ENCODE results near the gene ZNF839.

Gene ZNF839

DNA sequence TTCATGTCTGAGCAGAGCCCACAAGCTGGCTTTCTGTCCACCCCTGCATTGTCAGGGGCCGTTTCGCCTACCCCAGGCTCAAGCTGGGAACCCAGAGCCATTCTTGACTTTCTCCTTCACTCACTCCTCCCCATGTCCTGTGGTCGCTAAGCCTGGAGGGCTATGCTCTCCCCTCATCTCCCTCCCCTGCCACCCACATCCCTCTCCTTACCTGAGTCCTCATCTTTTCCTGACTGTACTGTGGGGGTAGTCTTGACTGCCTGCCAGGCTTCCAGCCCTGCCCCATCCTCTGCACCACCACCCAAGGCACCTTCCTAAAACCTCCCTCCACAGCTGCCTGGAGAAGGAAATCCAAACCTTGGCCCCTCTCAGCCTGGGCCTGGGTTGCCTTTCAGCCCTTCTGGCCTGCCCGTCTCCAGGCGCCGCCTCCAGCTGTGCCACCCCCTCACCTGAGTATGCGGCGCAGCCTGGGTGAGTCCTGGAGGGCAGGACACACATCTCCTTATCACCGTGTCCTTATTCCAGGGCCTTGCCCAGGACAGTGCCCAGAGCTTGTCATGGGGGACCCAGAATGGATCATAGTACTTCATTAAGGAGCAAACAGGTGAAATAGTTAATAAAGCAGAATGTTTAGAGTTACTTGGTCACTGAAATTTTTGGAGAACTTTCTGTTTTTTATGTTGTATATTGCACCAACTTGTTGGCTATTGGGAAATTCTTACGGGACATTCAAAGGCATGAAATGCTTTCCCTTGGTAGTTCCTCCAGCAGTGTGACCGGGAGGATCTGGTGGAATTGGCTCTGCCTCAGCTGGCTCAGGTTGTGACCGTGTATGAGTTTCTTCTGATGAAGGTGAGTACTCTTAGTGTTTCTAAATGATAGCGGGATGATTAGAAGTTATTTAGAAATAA is 14.5 kb downstream of the ZNF839 start:
- POLR2A ChIA-PET = interaction anchor here (1.0 to 1.2 kb wide), 2 partner anchors 17 to 28 kb away, joined by 3 read pairs; partner anchors contain the start of genes CINP and TECPR2
- no peak for DNase-seq (ENCODE audit: low read depth, low spot score)
- CTCF ChIA-PET = interaction anchor here (0.8 to 2.1 kb wide), 6 partner anchors 11 to 372 kb away, joined by 3 to 8 read pairs (median 3); no protein-coding TSS in a partner anchor
- TF ChIP-seq, protein P1, sequence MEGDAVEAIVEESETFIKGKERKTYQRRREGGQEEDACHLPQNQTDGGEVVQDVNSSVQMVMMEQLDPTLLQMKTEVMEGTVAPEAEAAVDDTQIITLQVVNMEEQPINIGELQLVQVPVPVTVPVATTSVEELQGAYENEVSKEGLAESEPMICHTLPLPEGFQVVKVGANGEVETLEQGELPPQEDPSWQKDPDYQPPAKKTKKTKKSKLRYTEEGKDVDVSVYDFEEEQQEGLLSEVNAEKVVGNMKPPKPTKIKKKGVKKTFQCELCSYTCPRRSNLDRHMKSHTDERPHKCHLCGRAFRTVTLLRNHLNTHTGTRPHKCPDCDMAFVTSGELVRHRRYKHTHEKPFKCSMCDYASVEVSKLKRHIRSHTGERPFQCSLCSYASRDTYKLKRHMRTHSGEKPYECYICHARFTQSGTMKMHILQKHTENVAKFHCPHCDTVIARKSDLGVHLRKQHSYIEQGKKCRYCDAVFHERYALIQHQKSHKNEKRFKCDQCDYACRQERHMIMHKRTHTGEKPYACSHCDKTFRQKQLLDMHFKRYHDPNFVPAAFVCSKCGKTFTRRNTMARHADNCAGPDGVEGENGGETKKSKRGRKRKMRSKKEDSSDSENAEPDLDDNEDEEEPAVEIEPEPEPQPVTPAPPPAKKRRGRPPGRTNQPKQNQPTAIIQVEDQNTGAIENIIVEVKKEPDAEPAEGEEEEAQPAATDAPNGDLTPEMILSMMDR (IDR thresholded peaks at IDR 0.05; ENCODE audit: insufficient read depth, low read length, missing control alignments) = no peak
- H3K4me3 ChIP-seq (ENCODE audit: low read depth, low read length) = no peak overlapping the region

DNA sequence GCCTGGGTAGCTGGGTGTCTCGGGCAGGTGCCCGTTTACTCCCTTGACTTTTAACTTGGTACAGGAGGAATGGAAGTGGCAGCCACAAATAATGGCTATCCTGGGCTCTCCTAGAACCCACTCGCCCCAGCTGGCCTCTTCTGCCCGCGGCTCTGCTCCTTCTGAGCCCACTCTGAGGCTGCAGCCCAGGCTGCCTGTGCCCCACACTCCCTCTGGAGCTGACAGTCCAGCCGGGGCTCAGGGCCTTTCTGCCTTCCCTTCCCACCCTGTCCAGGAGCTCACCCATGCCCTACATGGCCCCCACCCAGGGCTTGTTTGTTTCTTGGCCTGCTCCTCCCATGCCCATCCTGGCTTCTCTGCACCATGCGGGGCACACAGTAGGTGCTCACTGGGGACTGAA is 15.6 kb downstream of the ZNF839 start:
- DNase-seq (ENCODE audit: low read depth, low spot score) = no peak
- H3K4me3 ChIP-seq (ENCODE audit: low read depth, low read length) = no peak overlapping the region
- POLR2A ChIA-PET = interaction anchor here (1.0 kb wide), 1 partner anchor 27 kb away, joined by 3 read pairs; the partner anchor contains the start of genes CINP and TECPR2
- CTCF ChIA-PET = interaction anchor here (0.8 to 1.0 kb wide), 2 partner anchors 12 to 103 kb away, joined by 3 read pairs; no protein-coding TSS in a partner anchor
- TF ChIP-seq, protein P1 (IDR thresholded peaks at IDR 0.05; ENCODE audit: insufficient read depth, low read length, missing control alignments) = no peak

DNA sequence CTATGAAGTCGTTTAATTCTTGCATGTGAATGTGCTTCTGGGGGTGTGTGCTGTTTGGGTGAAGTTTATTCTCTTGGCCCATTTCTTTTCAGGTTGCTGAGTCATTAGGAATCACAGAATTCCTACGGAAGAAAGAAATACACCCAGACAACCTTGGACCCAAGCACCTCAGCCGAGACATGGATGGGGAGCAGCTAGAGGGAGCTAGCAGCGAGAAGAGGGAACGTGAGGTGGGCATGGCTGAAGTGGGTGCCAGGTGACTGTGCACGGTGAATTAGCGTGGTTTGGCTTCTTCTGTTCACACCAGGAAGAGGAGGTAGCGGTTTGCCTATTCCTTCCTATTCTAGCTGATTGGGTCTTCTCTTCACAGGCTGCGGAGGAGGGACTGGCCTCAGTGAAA is 19.2 kb downstream of the ZNF839 start:
- H3K4me3 ChIP-seq (ENCODE audit: low read depth, low read length) = no peak overlapping the region
- TF ChIP-seq, protein P1 (IDR thresholded peaks at IDR 0.05; ENCODE audit: insufficient read depth, low read length, missing control alignments) = no peak
- POLR2A ChIA-PET = no interaction called here
- CTCF ChIA-PET = interaction anchor here (0.8 kb wide), 1 partner anchor 16 kb away, joined by 4 read pairs; no protein-coding TSS in a partner anchor
- DNase-seq (ENCODE audit: low read depth, low spot score) = no peak

DNA sequence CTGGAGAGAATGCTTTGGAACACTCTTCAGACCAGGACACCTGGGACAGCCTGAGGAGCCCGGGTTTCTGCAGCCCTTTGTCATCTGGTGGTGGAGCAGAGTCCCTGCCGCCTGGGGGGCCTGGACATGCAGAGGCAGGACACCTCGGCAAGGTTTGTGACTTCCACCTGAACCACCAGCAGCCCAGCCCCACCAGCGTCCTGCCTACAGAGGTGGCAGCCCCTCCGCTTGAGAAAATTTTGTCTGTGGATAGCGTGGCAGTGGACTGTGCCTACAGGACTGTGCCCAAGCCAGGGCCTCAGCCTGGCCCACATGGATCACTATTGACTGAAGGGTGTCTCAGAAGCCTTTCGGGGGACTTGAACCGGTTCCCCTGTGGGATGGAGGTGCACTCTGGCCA is 22.0 kb downstream of the ZNF839 start:
- TF ChIP-seq, protein P1 (IDR thresholded peaks at IDR 0.05; ENCODE audit: insufficient read depth, low read length, missing control alignments) = no peak
- no peak for DNase-seq (ENCODE audit: low read depth, low spot score)
- CTCF ChIA-PET = interaction anchor here (1.9 kb wide), 1 partner anchor 19 kb away, joined by 6 read pairs; no protein-coding TSS in a partner anchor
- no peak overlapping the region for H3K4me3 ChIP-seq (ENCODE audit: low read depth, low read length)
- POLR2A ChIA-PET = no interaction called here

DNA sequence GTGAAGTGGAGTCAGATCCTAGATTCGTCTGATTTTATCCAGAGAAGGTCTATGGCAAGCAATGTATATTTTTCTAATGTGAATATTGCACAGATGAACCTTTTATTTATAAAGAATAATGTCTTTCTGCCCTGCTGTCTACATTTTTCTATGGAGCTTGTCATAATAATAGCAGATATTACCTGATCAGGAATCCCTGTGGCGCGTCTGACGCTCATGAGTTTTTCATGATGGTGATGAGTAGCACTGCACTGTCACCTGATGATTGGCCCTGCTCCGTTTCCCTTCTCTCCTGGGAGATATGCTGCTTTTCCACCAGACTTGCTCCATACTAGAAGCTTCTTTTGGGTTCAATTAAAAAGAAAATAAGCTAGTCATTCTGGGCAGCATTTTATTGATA is 22.7 kb downstream of the ZNF839 start:
- TF ChIP-seq, protein P1 (IDR thresholded peaks at IDR 0.05; ENCODE audit: insufficient read depth, low read length, missing control alignments) = no peak
- ChIA-PET CTCF (interaction anchor here (1.9 kb wide), 1 partner anchor 20 kb away, joined by 6 read pairs; no protein-coding TSS in a partner anchor), POLR2A (interaction anchor here (0.7 kb wide), 1 partner anchor 236 kb away, joined by 3 read pairs; no protein-coding TSS in a partner anchor)
- no peak for DNase-seq (ENCODE audit: low read depth, low spot score)
- H3K4me3 ChIP-seq (ENCODE audit: low read depth, low read length) = no peak overlapping the region

DNA sequence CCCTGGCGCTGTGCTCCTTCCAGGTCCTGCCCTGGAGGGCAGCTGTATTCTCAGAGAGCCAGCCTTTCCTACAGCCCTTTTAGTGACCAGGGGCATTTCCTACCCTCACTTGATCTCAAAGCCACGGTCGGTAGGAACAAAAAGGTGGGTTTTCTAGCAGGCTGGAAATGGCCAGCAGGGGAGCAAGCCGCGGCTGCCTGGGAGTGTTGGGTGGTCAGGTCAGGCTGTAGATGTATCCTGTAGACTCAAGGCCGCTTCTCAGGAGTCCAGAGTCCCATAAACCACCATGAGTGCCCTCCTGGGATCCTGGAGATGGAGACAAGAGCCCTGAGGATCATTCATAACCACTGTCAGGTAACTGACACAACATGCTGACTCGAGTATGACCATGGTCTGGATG is 24.5 kb downstream of the ZNF839 start:
- ChIA-PET POLR2A (no interaction called here), CTCF (interaction anchor here (0.9 kb wide), 1 partner anchor 18 kb away, joined by 3 read pairs; the partner anchor contains the start of genes CINP and TECPR2)
- DNase-seq (ENCODE audit: low read depth, low spot score) = no peak
- H3K4me3 ChIP-seq (ENCODE audit: low read depth, low read length) = no peak overlapping the region
- TF ChIP-seq, protein P1 (IDR thresholded peaks at IDR 0.05; ENCODE audit: insufficient read depth, low read length, missing control alignments) = no peak
